ENCODE measurements around the gene PHKB.

Gene PHKB

GRCh38 chr16:47506800-47507199 lies 45.7 kb downstream of the PHKB start:
- TF ChIP-seq, protein P1, sequence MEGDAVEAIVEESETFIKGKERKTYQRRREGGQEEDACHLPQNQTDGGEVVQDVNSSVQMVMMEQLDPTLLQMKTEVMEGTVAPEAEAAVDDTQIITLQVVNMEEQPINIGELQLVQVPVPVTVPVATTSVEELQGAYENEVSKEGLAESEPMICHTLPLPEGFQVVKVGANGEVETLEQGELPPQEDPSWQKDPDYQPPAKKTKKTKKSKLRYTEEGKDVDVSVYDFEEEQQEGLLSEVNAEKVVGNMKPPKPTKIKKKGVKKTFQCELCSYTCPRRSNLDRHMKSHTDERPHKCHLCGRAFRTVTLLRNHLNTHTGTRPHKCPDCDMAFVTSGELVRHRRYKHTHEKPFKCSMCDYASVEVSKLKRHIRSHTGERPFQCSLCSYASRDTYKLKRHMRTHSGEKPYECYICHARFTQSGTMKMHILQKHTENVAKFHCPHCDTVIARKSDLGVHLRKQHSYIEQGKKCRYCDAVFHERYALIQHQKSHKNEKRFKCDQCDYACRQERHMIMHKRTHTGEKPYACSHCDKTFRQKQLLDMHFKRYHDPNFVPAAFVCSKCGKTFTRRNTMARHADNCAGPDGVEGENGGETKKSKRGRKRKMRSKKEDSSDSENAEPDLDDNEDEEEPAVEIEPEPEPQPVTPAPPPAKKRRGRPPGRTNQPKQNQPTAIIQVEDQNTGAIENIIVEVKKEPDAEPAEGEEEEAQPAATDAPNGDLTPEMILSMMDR (IDR thresholded peaks at IDR 0.05; ENCODE audit: low read depth, low read length, poor library complexity, severe bottlenecking), result no peak
- TF ChIP-seq EZH2phosphoT487 (IDR thresholded peaks at IDR 0.05; ENCODE audit: borderline replicate concordance, low read length), result no peak
- Histone ChIP-seq H3F3A (ENCODE audit: control insufficient read depth, insufficient read depth) (no peaks in the 10 kb centered on the region), H3K27ac (ENCODE audit: low read depth, low read length) (no peak overlapping the region), H3K4me3 (ENCODE audit: low read length) (no peak overlapping the region), H3K4me1 (ENCODE audit: control insufficient read depth, low read length) (peaks cover 7% of the 10 kb centered on the region), H3K9me3 (ENCODE audit: control insufficient read depth, insufficient read depth, low read length) (no peaks in the 10 kb centered on the region), H3K79me2 (ENCODE audit: control insufficient read depth, low read length) (no peaks in the 10 kb centered on the region), H4K20me1 (ENCODE audit: control insufficient read depth, insufficient read depth, low read depth, low read length) (no peaks in the 10 kb centered on the region), H3K9me2 (replicated peaks; ENCODE audit: control insufficient read depth, low read length) (no peaks in the 10 kb centered on the region), H3K27me3 (ENCODE audit: control insufficient read depth, low read length) (no peaks in the 10 kb centered on the region), H3K4me2 (ENCODE audit: low read length) (no peak overlapping the region), H3K36me3 (ENCODE audit: control insufficient read depth, low read length) (peaks cover 32% of the 10 kb centered on the region)

DNA sequence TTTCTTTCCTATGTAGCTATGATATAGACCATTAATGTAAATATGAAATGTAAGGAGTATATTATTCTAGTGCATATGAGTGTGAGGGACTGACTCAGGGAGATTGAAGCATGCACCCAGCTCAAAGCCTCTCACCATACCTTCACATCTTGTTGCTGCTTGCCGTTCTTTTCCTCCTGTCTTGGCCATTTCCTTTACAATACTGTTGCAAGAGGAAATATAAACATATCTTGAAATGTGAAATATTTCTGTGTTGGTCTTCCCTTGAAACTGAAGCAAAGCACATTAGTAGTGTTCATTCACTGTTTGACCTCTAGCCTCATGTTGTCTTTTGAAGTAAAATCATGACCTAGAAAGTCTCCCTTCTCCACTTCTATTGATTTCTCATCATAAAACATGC lies 46.6 kb downstream of the PHKB start:
- H3K27me3 ChIP-seq (ENCODE audit: control insufficient read depth, low read length), result no peaks in the 10 kb centered on the region
- peaks cover 7% of the 10 kb centered on the region for H3K4me1 ChIP-seq (ENCODE audit: control insufficient read depth, low read length)
- TF ChIP-seq, protein P1 (IDR thresholded peaks at IDR 0.05; ENCODE audit: low read depth, low read length, poor library complexity, severe bottlenecking), result no peak
- no peak for TF ChIP-seq EZH2phosphoT487 (IDR thresholded peaks at IDR 0.05; ENCODE audit: borderline replicate concordance, low read length)
- H3K9me3 ChIP-seq (ENCODE audit: control insufficient read depth, insufficient read depth, low read length), result no peaks in the 10 kb centered on the region
- H3K79me2 ChIP-seq (ENCODE audit: control insufficient read depth, low read length), result no peaks in the 10 kb centered on the region
- peaks cover 29% of the 10 kb centered on the region for H3K36me3 ChIP-seq (ENCODE audit: control insufficient read depth, low read length)
- no peak overlapping the region for H3K27ac ChIP-seq (ENCODE audit: low read depth, low read length)
- H4K20me1 ChIP-seq (ENCODE audit: control insufficient read depth, insufficient read depth, low read depth, low read length), result no peaks in the 10 kb centered on the region
- no peaks in the 10 kb centered on the region for H3F3A ChIP-seq (ENCODE audit: control insufficient read depth, insufficient read depth)
- no peak overlapping the region for H3K4me3 ChIP-seq (ENCODE audit: low read length)
- no peak overlapping the region for H3K4me2 ChIP-seq (ENCODE audit: low read length)
- H3K9me2 ChIP-seq (replicated peaks; ENCODE audit: control insufficient read depth, low read length), result no peaks in the 10 kb centered on the region

DNA sequence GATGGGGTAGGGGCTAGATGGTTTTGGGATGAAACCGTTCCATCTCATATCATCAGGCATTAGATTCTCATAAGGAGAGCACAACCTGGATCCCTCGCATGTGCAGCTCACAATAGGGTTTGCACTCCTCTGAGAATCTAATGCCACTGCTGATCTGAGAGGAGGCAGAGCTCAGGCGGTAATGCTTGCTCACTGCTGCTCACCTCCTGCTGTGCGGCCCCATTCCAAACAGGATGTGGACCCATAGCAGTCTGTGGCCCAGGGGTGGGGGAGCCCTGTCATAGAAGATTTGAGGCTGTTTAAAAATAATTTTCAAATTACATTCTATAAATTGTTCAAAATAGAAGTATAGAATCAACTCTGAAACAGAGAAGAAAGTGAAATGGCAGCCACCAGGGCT lies 50.8 kb downstream of the PHKB start:
- Histone ChIP-seq H3F3A (ENCODE audit: control insufficient read depth, insufficient read depth) (no peaks in the 10 kb centered on the region), H3K27me3 (ENCODE audit: control insufficient read depth, low read length) (no peaks in the 10 kb centered on the region), H3K79me2 (ENCODE audit: control insufficient read depth, low read length) (no peaks in the 10 kb centered on the region), H3K9me2 (replicated peaks; ENCODE audit: control insufficient read depth, low read length) (no peaks in the 10 kb centered on the region), H3K9me3 (ENCODE audit: control insufficient read depth, insufficient read depth, low read length) (no peaks in the 10 kb centered on the region), H3K4me1 (ENCODE audit: control insufficient read depth, low read length) (peaks cover under 1% of the 10 kb centered on the region), H3K27ac (ENCODE audit: low read depth, low read length) (no peak overlapping the region), H3K4me3 (ENCODE audit: low read length) (no peak overlapping the region), H3K36me3 (ENCODE audit: control insufficient read depth, low read length) (peaks cover 42% of the 10 kb centered on the region), H3K4me2 (ENCODE audit: low read length) (no peak overlapping the region), H4K20me1 (ENCODE audit: control insufficient read depth, insufficient read depth, low read depth, low read length) (no peaks in the 10 kb centered on the region)
- TF ChIP-seq, protein P1 (IDR thresholded peaks at IDR 0.05; ENCODE audit: low read depth, low read length, poor library complexity, severe bottlenecking), result no peak
- no peak for TF ChIP-seq EZH2phosphoT487 (IDR thresholded peaks at IDR 0.05; ENCODE audit: borderline replicate concordance, low read length)

- Histone ChIP-seq H3K27me3 (ENCODE audit: control insufficient read depth, low read length) (no peaks in the 10 kb centered on the region), H3K36me3 (ENCODE audit: control insufficient read depth, low read length) (peaks cover 33% of the 10 kb centered on the region), H3K4me2 (ENCODE audit: low read length) (no peak overlapping the region), H3K4me3 (ENCODE audit: low read length) (no peak overlapping the region), H3K27ac (ENCODE audit: low read depth, low read length) (no peak overlapping the region), H3F3A (ENCODE audit: control insufficient read depth, insufficient read depth) (no peaks in the 10 kb centered on the region), H4K20me1 (ENCODE audit: control insufficient read depth, insufficient read depth, low read depth, low read length) (no peaks in the 10 kb centered on the region), H3K79me2 (ENCODE audit: control insufficient read depth, low read length) (peaks cover 3% of the 10 kb centered on the region), H3K9me2 (replicated peaks; ENCODE audit: control insufficient read depth, low read length) (no peaks in the 10 kb centered on the region), H3K9me3 (ENCODE audit: control insufficient read depth, insufficient read depth, low read length) (no peaks in the 10 kb centered on the region), H3K4me1 (ENCODE audit: control insufficient read depth, low read length) (peaks cover 26% of the 10 kb centered on the region)
- TF ChIP-seq EZH2phosphoT487 (IDR thresholded peaks at IDR 0.05; ENCODE audit: borderline replicate concordance, low read length), result no peak
- TF ChIP-seq, protein P1 (IDR thresholded peaks at IDR 0.05; ENCODE audit: low read depth, low read length, poor library complexity, severe bottlenecking), result no peak
Measured at GRCh38 chr16:47519037-47519436, 57.9 kb downstream of the PHKB start.

Data from DOHH2 (cell line).